Measurements from ENCODE around the gene SDK2.
A peak's percentile ranks its signal among the peaks of the same experiment; 100 is the strongest.

Gene SDK2

GRCh38 chr17:73420897-73421296 is 223.3 kb downstream of the SDK2 start:
- TF ChIP-seq CTCF (conservative IDR thresholded peaks at IDR 0.05; ENCODE audit: low read length), result peak; percentile 41
- H3K4me3 ChIP-seq (ENCODE audit: low read length), result no peak overlapping the region
- DNase-seq (ENCODE audit: low read depth), result no peak

- H3K4me3 ChIP-seq (ENCODE audit: low read length), result no peak overlapping the region
- TF ChIP-seq CTCF (conservative IDR thresholded peaks at IDR 0.05; ENCODE audit: low read length), result no peak
- no peak for DNase-seq (ENCODE audit: low read depth)
Observed at GRCh38 chr17:73419881-73420280, 224.4 kb downstream of the SDK2 start.

- no peak overlapping the region for H3K4me3 ChIP-seq (ENCODE audit: low read length)
- TF ChIP-seq CTCF (conservative IDR thresholded peaks at IDR 0.05; ENCODE audit: low read length), result no peak
- DNase-seq (ENCODE audit: low read depth), result no peak
Observed at GRCh38 chr17:73419051-73419450, 225.2 kb downstream of the SDK2 start.

GRCh38 chr17:73415782-73416181 is 228.5 kb downstream of the SDK2 start:
- no peak for DNase-seq (ENCODE audit: low read depth)

GRCh38 chr17:73414171-73414955 is 229.9 kb downstream of the SDK2 start:
- no peak for DNase-seq (ENCODE audit: low read depth)
- TF ChIP-seq CTCF (conservative IDR thresholded peaks at IDR 0.05; ENCODE audit: low read length), result no peak

More at GRCh38 chr17:73415782-73416181, 228.5 kb downstream of the SDK2 start:
- H3K4me3 ChIP-seq (ENCODE audit: low read length), result no peak overlapping the region
- no peak for TF ChIP-seq CTCF (conservative IDR thresholded peaks at IDR 0.05; ENCODE audit: low read length)

GRCh38 chr17:73412914-73413313 is 231.3 kb downstream of the SDK2 start:
- TF ChIP-seq CTCF (conservative IDR thresholded peaks at IDR 0.05; ENCODE audit: low read length), result no peak
- no peak overlapping the region for H3K4me3 ChIP-seq (ENCODE audit: low read length)
- no peak for DNase-seq (ENCODE audit: low read depth)

More at GRCh38 chr17:73414171-73414955, 229.9 kb downstream of the SDK2 start:
- H3K4me3 ChIP-seq (ENCODE audit: low read length), result no peak overlapping the region

- no peak for DNase-seq (ENCODE audit: low read depth)
- H3K4me3 ChIP-seq (ENCODE audit: low read length), result no peak overlapping the region
- no peak for TF ChIP-seq CTCF (conservative IDR thresholded peaks at IDR 0.05; ENCODE audit: low read length)
Observed at GRCh38 chr17:73411313-73411747, 232.9 kb downstream of the SDK2 start.
